ENCODE results near the gene MELTF. TPM values are rescaled to one million over a fixed set of nuclear protein-coding genes. Genes with fewer than 3 reads are reported as not detected.

MELTF gene
- total RNA-seq, 2 experiments from 2014 or later, result 3.4 to 3.5 TPM

DNA sequence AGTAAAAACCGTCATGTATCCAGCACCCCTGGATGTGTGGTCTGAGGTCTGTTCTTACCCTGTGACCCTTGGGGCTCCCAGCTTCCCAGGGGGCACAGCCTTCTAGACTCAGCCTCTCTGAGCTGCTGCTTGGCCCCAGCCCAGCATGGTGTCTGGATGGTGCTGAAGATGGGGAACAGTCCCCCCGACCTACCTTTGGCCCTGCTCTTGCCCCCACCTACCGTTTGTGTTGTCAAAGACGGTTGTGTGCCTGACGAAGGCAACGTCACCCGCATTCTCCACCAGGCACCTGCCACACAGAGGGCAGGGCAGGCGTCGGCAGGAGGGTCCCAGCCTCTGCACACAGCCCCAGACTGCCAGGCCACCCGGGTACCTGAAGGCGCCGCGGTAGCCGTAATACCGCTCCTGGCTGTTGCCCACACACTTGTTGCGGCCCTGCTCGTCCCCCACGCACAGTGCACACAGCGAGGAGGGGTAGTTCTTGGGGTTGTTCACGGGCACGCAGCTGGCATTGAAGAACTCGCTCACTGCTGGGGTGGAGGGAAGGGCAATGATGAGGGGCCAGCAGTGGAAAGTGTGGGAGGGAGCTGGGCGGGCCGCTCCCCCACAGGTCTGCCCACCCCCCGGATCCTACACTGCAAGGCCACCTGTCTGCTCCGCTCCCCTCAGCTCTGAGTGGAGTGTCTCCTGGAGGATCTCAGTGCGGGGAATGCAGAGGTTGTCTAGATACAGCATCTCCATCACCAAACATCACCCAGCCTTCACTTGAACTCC lies 21.0 kb downstream of the MELTF start:
- Mint-ChIP-seq H3K4me1 (ENCODE audit: low read depth) (peaks cover 6% of the 10 kb centered on the region), H3K36me3 (ENCODE audit: low read depth) (no peaks in the 10 kb centered on the region), H3K9me3 (no peaks in the 10 kb centered on the region), H3K27me3 (no peaks in the 10 kb centered on the region), H3K27ac (no peak overlapping the region), H3K4me3 (no peak overlapping the region)
- ChIA-PET CTCF (no interaction called here), POLR2A (no interaction called here)
- TF ChIP-seq, protein P1, sequence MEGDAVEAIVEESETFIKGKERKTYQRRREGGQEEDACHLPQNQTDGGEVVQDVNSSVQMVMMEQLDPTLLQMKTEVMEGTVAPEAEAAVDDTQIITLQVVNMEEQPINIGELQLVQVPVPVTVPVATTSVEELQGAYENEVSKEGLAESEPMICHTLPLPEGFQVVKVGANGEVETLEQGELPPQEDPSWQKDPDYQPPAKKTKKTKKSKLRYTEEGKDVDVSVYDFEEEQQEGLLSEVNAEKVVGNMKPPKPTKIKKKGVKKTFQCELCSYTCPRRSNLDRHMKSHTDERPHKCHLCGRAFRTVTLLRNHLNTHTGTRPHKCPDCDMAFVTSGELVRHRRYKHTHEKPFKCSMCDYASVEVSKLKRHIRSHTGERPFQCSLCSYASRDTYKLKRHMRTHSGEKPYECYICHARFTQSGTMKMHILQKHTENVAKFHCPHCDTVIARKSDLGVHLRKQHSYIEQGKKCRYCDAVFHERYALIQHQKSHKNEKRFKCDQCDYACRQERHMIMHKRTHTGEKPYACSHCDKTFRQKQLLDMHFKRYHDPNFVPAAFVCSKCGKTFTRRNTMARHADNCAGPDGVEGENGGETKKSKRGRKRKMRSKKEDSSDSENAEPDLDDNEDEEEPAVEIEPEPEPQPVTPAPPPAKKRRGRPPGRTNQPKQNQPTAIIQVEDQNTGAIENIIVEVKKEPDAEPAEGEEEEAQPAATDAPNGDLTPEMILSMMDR (IDR thresholded peaks at IDR 0.05), result no peak
- no peak for ATAC-seq
- no peak for DNase-seq
- intact Hi-C loops (cut with micrococcal nuclease), result no loop called here

DNA sequence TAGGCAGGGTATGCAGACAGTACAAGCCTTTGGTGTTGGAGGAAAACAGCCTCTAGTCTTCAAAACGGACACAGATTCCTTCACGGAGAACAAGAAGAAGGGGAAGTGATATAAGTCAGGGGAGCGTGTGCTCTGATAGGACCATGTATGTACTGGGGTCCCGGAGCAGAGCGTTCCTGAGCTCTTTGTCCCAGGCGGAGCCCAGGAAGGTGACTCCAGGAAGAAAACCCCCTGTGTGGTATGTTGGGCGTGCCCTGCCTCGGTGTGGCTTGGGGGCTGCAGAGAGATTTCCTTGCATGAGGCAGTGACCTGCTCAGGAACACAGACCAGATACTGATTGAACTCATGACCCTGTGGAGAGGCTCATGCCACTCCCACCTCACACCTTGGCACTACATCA lies 21.7 kb downstream of the MELTF start:
- H3K4me3 Mint-ChIP-seq, result no peak overlapping the region
- CTCF ChIA-PET, result interaction anchor here (1.4 kb wide), 1 partner anchor 22 kb away, joined by 6 read pairs; the partner anchor contains the start of gene MELTF
- no peaks in the 10 kb centered on the region for H3K36me3 Mint-ChIP-seq (ENCODE audit: low read depth)

DNA sequence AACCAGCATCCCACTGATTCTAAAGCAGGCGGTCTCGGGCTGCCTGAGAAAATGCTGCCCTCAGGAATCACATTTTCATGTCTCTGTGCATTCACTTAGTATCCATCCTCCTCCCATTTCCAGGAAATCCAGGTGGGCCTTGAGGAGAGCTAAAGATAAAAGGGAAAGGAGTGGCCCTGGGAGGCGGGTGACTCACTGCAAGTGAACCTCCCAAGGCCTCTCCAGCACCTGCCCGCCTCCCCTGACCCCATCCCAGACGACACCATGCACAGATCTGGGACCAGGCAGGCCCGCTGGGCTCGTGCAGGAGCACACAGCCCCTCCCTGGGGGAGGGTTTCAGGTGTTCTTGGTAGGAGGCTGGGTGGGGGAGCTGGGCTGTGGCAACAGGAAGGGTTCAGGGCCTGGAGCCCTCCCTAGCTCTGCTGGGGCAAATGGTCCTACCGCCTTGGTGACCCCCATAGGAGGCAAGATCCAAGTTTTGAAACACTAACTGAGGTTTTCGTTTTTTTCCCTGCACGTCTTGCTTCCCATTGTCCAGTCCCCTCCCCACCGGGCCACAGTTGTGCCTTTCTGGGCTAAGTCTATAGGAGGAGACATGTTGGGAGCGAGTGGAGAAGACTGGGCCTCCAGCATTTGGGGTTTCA lies 22.2 kb downstream of the MELTF start:
- Mint-ChIP-seq H3K27me3 (no peaks in the 10 kb centered on the region), H3K9me3 (no peaks in the 10 kb centered on the region), H3K4me1 (ENCODE audit: low read depth) (peaks cover 6% of the 10 kb centered on the region), H3K4me3 (no peak overlapping the region), H3K27ac (no peak overlapping the region), H3K36me3 (ENCODE audit: low read depth) (no peaks in the 10 kb centered on the region)
- TF ChIP-seq, protein P1 (IDR thresholded peaks at IDR 0.05), result no peak
- ChIA-PET POLR2A (no interaction called here), CTCF (interaction anchor here (1.4 kb wide), 1 partner anchor 23 kb away, joined by 6 read pairs; the partner anchor contains the start of gene MELTF)
- intact Hi-C loops (cut with micrococcal nuclease), result no loop called here
- no peak for DNase-seq
- ATAC-seq, result no peak

More for the DNA sequence above, 21.7 kb downstream of the MELTF start:
- no peaks in the 10 kb centered on the region for H3K27me3 Mint-ChIP-seq
- intact Hi-C loops (cut with micrococcal nuclease), result no loop called here
- ATAC-seq (no peak), DNase-seq (no peak)
- peaks cover 6% of the 10 kb centered on the region for H3K4me1 Mint-ChIP-seq (ENCODE audit: low read depth)
- H3K9me3 Mint-ChIP-seq, result no peaks in the 10 kb centered on the region
- POLR2A ChIA-PET, result no interaction called here
- TF ChIP-seq, protein P1 (IDR thresholded peaks at IDR 0.05), result no peak
- no peak overlapping the region for H3K27ac Mint-ChIP-seq

DNA sequence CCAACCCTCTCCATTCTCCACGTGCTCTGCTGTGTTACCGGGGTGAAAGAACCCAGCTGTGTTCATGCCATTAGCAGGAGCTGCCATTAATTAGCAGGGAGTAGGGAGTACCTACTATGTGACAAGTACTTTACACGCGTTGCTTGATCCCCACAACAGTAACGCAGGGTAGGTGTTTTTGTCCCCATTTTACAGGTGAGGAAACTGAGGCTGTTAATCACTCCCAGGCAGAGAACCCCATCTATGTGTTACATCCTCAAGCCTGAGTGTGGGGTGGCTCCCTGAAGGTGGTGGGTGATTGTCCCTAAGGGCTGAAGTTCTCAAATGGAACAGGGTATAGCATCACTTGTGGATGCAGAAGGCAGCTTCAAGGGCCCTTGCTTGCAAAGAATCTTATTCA lies 22.8 kb downstream of the MELTF start:
- no peak for ATAC-seq
- Mint-ChIP-seq H3K4me1 (ENCODE audit: low read depth) (peaks cover 6% of the 10 kb centered on the region), H3K27ac (no peak overlapping the region), H3K4me3 (no peak overlapping the region), H3K36me3 (ENCODE audit: low read depth) (no peaks in the 10 kb centered on the region), H3K27me3 (no peaks in the 10 kb centered on the region), H3K9me3 (no peaks in the 10 kb centered on the region)
- intact Hi-C loops (cut with micrococcal nuclease), result no loop called here
- DNase-seq, result no peak
- CTCF ChIA-PET, result interaction anchor here (1.4 kb wide), 1 partner anchor 23 kb away, joined by 6 read pairs; the partner anchor contains the start of gene MELTF
- POLR2A ChIA-PET, result no interaction called here
- TF ChIP-seq, protein P1 (IDR thresholded peaks at IDR 0.05), result no peak

DNA sequence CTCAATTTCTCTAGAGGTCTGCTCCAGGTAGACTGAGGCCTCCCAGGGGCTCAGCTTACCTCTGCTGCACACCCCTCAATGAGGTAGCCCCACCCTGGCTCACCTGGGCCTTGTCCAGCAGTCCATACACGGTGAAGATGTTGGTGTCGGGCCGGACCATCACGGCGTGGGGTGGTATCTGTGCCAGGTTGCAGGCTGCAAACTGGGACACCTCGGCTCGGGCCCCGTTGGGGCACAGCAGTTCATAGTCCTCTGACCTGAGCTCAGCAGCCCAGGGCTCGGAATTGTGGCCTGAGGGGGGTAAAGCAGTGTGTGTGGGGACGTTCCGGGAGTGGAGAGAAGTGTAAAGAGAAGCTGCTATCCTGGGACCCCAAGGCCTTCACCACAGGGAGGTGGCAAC lies 23.2 kb downstream of the MELTF start:
- TF ChIP-seq, protein P1 (IDR thresholded peaks at IDR 0.05), result no peak
- H3K36me3 Mint-ChIP-seq (ENCODE audit: low read depth), result no peaks in the 10 kb centered on the region
- ATAC-seq (no peak), DNase-seq (no peak)
- no peaks in the 10 kb centered on the region for H3K27me3 Mint-ChIP-seq
- H3K4me3 Mint-ChIP-seq, result no peak overlapping the region
- intact Hi-C loops (cut with micrococcal nuclease), result no loop called here
- no peak overlapping the region for H3K27ac Mint-ChIP-seq
- POLR2A ChIA-PET, result interaction anchor here (1.1 kb wide), 1 partner anchor 20 kb away, joined by 3 read pairs; no protein-coding TSS in a partner anchor
- peaks cover 8% of the 10 kb centered on the region for H3K4me1 Mint-ChIP-seq (ENCODE audit: low read depth)
- CTCF ChIA-PET, result interaction anchor here (1.4 to 4.8 kb wide), 2 partner anchors 24 kb away, joined by 6 to 50 read pairs; partner anchors contain the start of gene MELTF
- H3K9me3 Mint-ChIP-seq, result no peaks in the 10 kb centered on the region
